Liver (tissue), 9 donors: ENCODE data around the gene SLC7A6. TPM values are rescaled to one million over a fixed set of nuclear protein-coding genes. Genes with fewer than 3 reads are reported as not detected.

ENCODE experiments used
- DNase-seq: peaks from one replicate; pipeline ENCODE4 v3.0.0-alpha.2; 2017; ENCODE audit warnings: low spot score
- H3K27ac ChIP-seq, 2 donors: one replicate each; pipeline ENCODE4 v1.7.0; 2013; ENCODE audit warnings: inconsistent platforms in 2 of 2, low read length in 2 of 2, control low read depth in 1 of 2, low read depth in 1 of 2, mild to moderate bottlenecking in 1 of 2
- H3K27me3 ChIP-seq, 4 donors: one replicate each; pipeline versions ENCODE4 v1.6.1 to v1.7.0; 2013; ENCODE audit warnings: low read length in 3 of 4, inconsistent platforms in 1 of 4, mild to moderate bottlenecking in 1 of 4, moderate library complexity in 1 of 4; ENCODE audit not compliant: control insufficient read depth in 4 of 4, insufficient read depth in 4 of 4
- H3K36me3 ChIP-seq, 4 donors: one replicate each; pipeline versions ENCODE4 v1.6.1 to v1.7.0; 2013; ENCODE audit warnings: low read length in 3 of 4, mild to moderate bottlenecking in 3 of 4, low read depth in 1 of 4, moderate library complexity in 1 of 4; ENCODE audit not compliant: control insufficient read depth in 4 of 4, insufficient read depth in 3 of 4
- H3K4me1 ChIP-seq, 4 donors: one replicate each; pipeline versions ENCODE4 v1.6.1 to v1.7.0; 2013; ENCODE audit warnings: low read length in 3 of 4, mild to moderate bottlenecking in 3 of 4, moderate library complexity in 1 of 4; ENCODE audit not compliant: control insufficient read depth in 4 of 4, insufficient read depth in 4 of 4
- H3K4me3 ChIP-seq, 3 donors: one replicate each; pipeline versions ENCODE4 v1.6.1 to v1.7.0; 2013; ENCODE audit warnings: low read length in 3 of 3, control low read depth in 1 of 3, low read depth in 1 of 3, mild to moderate bottlenecking in 1 of 3
- H3K9ac ChIP-seq, 2 donors: one replicate each; pipeline ENCODE4 v1.7.0; 2013; ENCODE audit warnings: low read length in 2 of 2, mild to moderate bottlenecking in 2 of 2, moderate library complexity in 2 of 2, control low read depth in 1 of 2, low read depth in 1 of 2
- H3K9me3 ChIP-seq, 4 donors: one replicate each; pipeline versions ENCODE4 v1.6.1 to v1.7.0; 2013; ENCODE audit warnings: low read length in 3 of 4; ENCODE audit not compliant: control insufficient read depth in 4 of 4
- FOXA1 ChIP-seq: IDR thresholded peaks from 2 replicates; pipeline ENCODE4 v1.6.1; 2016; ENCODE audit warnings: antibody characterized with exemption
- FOXA2 ChIP-seq: IDR thresholded peaks from 2 replicates; pipeline ENCODE4 v1.6.1; 2016; ENCODE audit warnings: antibody characterized with exemption
- GABPA ChIP-seq, 2 donors: IDR thresholded peaks in 1 of 2; conservative IDR thresholded peaks in 1 of 2; 2 replicates each; pipeline ENCODE4 v1.6.1; 2016; ENCODE audit warnings: antibody characterized with exemption in 2 of 2, mild to moderate bottlenecking in 1 of 2, moderate library complexity in 1 of 2
- HNF4A ChIP-seq, 2 donors: conservative IDR thresholded peaks; 2 replicates each; pipeline ENCODE4 v1.6.1; 2016; ENCODE audit warnings: antibody characterized with exemption in 2 of 2, mild to moderate bottlenecking in 2 of 2
- HNF4G ChIP-seq: IDR thresholded peaks from 2 replicates; pipeline ENCODE4 v1.6.1; 2016; ENCODE audit warnings: antibody characterized with exemption
- JUND ChIP-seq, 2 donors: IDR thresholded peaks; 2 replicates each; pipeline ENCODE4 v1.6.1; 2016; ENCODE audit warnings: antibody characterized with exemption in 2 of 2
- NR2F2 ChIP-seq: IDR thresholded peaks from 2 replicates; pipeline ENCODE4 v1.6.1; 2016; ENCODE audit warnings: antibody characterized with exemption
- RAD21 ChIP-seq, 2 donors: IDR thresholded peaks; 2 replicates each; pipeline ENCODE4 v1.6.1; 2016; ENCODE audit warnings: antibody characterized with exemption in 2 of 2, mild to moderate bottlenecking in 2 of 2
- RXRA ChIP-seq, 2 donors: IDR thresholded peaks; 2 replicates each; pipeline ENCODE4 v1.6.1; 2017 to 2018; ENCODE audit warnings: antibody characterized with exemption in 2 of 2, mild to moderate bottlenecking in 1 of 2
- SP1 ChIP-seq: IDR thresholded peaks from 2 replicates; pipeline ENCODE4 v1.6.1; 2018; ENCODE audit warnings: antibody characterized with exemption, mild to moderate bottlenecking
- YY1 ChIP-seq: IDR thresholded peaks from 2 replicates; pipeline ENCODE4 v1.6.1; 2016; ENCODE audit warnings: antibody characterized with exemption, mild to moderate bottlenecking
- WGBS: extraction: QIAGEN DNeasy Blood & Tissue Kit; methylation state at CpG from one replicate; pipeline ENCODE4 v1.1.7; 2013; 5-methylcytosine and 5-hydroxymethylcytosine counted together
- polyA plus RNA-seq, 2 donors: library from polyadenylated mRNA; stranded (reverse) in 1 of 2; unstranded in 1 of 2; fragments of 200-250 nt in 1 of 2; fragments of >200 nt in 1 of 2; fragmentation: Nextera tagmentation in 1 of 2; extraction: Ambion mirVana in 1 of 2; gene quantifications; one replicate each; pipeline versions ENCODE4 v1.2.1 to v1.2.3, GENCODE V29; 2013 to 2015
- total RNA-seq, 2 donors: library from RNA; depleted of rRNA; stranded (reverse); fragments of >200 nt; gene quantifications; one replicate each; pipeline ENCODE4 v1.2.3, GENCODE V29; 2014
- TF ChIP-seq, protein P1 (sequence below): fragments of 150-350 bp; IDR thresholded peaks from 2 replicates; pipeline ENCODE4 v1.5.1; 2017; ENCODE audit warnings: improper control_type of control experiment, low read depth, low read length; ENCODE audit not compliant: missing input control
- TF ChIP-seq, protein P2 (sequence below): IDR thresholded peaks from 2 replicates; pipeline ENCODE4 v1.6.1; 2016; ENCODE audit warnings: antibody characterized with exemption, mild to moderate bottlenecking
- TF ChIP-seq, protein P3 (sequence below): IDR thresholded peaks from 2 replicates; pipeline ENCODE4 v1.6.1; 2016; ENCODE audit warnings: antibody characterized with exemption
- TF ChIP-seq, protein P4 (sequence below): IDR thresholded peaks from 2 replicates; pipeline ENCODE4 v1.6.1; 2016; ENCODE audit warnings: antibody characterized with exemption
- donor health status: healthy.
- donor health status: healthy.
- donor health status: healthy.
- donor health status: healthy.
- donor health status: healthy.

Gene SLC7A6
- total and polyA plus RNA-seq, 4 donors, result 1.2 to 4.9 (median 1.9) TPM

DNA sequence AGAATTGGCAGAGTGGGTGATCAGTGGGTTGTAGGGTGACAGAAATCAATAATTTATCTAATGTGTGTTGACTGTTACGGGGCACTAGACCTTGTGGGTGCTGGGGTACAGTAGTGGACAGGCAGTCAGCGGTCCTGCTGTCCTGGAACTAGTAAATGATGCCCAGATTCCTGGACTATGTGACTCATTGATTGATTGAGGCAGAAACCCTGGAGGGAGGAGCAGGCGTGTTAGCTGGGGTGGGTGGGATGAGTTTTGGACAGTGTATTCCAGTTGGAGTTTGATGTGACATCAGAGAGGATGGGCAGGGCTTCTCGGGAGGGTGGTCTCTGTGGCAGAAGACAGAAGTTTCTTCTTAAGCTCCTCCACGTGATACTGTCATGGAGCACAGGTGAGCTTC is 70.8 kb downstream of the SLC7A6 start (continued):
- TF ChIP-seq, protein P1, sequence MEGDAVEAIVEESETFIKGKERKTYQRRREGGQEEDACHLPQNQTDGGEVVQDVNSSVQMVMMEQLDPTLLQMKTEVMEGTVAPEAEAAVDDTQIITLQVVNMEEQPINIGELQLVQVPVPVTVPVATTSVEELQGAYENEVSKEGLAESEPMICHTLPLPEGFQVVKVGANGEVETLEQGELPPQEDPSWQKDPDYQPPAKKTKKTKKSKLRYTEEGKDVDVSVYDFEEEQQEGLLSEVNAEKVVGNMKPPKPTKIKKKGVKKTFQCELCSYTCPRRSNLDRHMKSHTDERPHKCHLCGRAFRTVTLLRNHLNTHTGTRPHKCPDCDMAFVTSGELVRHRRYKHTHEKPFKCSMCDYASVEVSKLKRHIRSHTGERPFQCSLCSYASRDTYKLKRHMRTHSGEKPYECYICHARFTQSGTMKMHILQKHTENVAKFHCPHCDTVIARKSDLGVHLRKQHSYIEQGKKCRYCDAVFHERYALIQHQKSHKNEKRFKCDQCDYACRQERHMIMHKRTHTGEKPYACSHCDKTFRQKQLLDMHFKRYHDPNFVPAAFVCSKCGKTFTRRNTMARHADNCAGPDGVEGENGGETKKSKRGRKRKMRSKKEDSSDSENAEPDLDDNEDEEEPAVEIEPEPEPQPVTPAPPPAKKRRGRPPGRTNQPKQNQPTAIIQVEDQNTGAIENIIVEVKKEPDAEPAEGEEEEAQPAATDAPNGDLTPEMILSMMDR, result no peak
- TF ChIP-seq JUND (IDR thresholded peaks at IDR 0.05), result no peak

DNA sequence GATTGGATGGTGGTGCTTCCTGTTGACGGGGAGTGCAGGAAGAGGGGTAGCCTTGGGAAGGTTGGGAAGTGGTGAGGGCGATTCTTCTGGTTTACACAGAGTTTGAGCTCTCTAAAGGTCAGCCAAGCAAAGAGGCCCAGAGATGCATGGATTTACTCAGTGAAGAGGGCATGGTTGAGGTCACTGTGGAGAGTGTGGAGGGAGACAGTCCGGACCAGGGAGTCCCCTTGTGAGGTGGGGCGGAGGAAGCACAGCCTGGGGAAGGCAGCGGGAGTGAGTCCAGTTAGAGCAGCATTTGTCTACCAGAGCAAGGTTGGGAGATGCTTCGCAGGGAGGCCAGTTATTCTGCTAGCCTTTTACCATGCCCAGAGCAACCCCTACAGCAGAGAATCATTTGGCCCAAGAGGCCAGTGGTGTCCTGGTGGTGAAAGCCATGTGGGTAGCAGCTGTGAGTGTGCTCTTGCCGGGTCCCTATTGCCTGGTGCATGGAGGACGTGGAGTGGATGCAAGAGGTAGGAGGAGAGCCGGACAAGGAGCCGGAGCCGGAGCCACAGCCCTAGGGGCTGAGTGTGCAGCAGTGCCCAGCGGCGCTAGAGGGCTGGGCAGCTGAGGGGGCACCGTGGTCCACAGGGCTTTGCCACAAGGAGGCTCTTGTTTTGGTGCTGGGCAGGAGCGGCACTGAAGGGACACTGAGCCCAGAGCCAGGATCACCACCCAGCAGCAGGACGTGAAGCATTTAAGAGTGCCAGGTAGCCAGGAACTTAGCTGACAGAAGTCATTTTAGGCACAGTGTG is 74.2 kb downstream of the SLC7A6 start:
- Histone ChIP-seq H3K36me3 (peaks cover 10 to 47% (median 32%) of the 10 kb centered on the region in 4 donors), H3K9me3 (no peaks in the 10 kb centered on the region), H3K4me1 (peaks cover 0 to 1% (median under 1%) of the 10 kb centered on the region in 4 donors), H3K9ac (no peak overlapping the region), H3K4me3 (no peak overlapping the region), H3K27ac (no peak overlapping the region), H3K27me3 (no peaks in the 10 kb centered on the region)
- WGBS, result 96% methylated on average over 16 of the region's 16 CpGs
- TF ChIP-seq NR2F2, result no peak
- TF ChIP-seq SP1, result no peak
- no peak for TF ChIP-seq YY1
- TF ChIP-seq HNF4G, result no peak
- TF ChIP-seq JUND (IDR thresholded peaks at IDR 0.05), result no peak
- TF ChIP-seq GABPA (IDR thresholded peaks at IDR 0.05 in 1 of 2, conservative IDR thresholded peaks at IDR 0.05 in 1 of 2), result no peak
- no peak for TF ChIP-seq FOXA1
- TF ChIP-seq, protein P2, sequence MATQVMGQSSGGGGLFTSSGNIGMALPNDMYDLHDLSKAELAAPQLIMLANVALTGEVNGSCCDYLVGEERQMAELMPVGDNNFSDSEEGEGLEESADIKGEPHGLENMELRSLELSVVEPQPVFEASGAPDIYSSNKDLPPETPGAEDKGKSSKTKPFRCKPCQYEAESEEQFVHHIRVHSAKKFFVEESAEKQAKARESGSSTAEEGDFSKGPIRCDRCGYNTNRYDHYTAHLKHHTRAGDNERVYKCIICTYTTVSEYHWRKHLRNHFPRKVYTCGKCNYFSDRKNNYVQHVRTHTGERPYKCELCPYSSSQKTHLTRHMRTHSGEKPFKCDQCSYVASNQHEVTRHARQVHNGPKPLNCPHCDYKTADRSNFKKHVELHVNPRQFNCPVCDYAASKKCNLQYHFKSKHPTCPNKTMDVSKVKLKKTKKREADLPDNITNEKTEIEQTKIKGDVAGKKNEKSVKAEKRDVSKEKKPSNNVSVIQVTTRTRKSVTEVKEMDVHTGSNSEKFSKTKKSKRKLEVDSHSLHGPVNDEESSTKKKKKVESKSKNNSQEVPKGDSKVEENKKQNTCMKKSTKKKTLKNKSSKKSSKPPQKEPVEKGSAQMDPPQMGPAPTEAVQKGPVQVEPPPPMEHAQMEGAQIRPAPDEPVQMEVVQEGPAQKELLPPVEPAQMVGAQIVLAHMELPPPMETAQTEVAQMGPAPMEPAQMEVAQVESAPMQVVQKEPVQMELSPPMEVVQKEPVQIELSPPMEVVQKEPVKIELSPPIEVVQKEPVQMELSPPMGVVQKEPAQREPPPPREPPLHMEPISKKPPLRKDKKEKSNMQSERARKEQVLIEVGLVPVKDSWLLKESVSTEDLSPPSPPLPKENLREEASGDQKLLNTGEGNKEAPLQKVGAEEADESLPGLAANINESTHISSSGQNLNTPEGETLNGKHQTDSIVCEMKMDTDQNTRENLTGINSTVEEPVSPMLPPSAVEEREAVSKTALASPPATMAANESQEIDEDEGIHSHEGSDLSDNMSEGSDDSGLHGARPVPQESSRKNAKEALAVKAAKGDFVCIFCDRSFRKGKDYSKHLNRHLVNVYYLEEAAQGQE, result no peak
- TF ChIP-seq, protein P3, sequence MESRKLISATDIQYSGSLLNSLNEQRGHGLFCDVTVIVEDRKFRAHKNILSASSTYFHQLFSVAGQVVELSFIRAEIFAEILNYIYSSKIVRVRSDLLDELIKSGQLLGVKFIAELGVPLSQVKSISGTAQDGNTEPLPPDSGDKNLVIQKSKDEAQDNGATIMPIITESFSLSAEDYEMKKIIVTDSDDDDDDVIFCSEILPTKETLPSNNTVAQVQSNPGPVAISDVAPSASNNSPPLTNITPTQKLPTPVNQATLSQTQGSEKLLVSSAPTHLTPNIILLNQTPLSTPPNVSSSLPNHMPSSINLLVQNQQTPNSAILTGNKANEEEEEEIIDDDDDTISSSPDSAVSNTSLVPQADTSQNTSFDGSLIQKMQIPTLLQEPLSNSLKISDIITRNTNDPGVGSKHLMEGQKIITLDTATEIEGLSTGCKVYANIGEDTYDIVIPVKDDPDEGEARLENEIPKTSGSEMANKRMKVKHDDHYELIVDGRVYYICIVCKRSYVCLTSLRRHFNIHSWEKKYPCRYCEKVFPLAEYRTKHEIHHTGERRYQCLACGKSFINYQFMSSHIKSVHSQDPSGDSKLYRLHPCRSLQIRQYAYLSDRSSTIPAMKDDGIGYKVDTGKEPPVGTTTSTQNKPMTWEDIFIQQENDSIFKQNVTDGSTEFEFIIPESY, result no peak
- TF ChIP-seq, protein P4, sequence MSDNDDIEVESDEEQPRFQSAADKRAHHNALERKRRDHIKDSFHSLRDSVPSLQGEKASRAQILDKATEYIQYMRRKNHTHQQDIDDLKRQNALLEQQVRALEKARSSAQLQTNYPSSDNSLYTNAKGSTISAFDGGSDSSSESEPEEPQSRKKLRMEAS, result no peak
- TF ChIP-seq RXRA (IDR thresholded peaks at IDR 0.05), result no peak
- TF ChIP-seq RAD21 (IDR thresholded peaks at IDR 0.05), result no peak
- TF ChIP-seq FOXA2, result no peak
- TF ChIP-seq, protein P1, result no peak
- no peak for TF ChIP-seq HNF4A (conservative IDR thresholded peaks at IDR 0.05)
- DNase-seq, result no peak
